ENCODE measurements around the gene DDX10. TPM values are rescaled to one million over a fixed set of nuclear protein-coding genes. Genes with fewer than 3 reads are reported as not detected.
"Not testable (repeated sequence)": the region's sequence is repeated elsewhere in the genome, so short reads cannot be mapped to it uniquely, and the experiment has no call there.

Gene DDX10
- total RNA-seq, 2 donors from 2014 or later = 25.0 to 45.3 TPM

DNA sequence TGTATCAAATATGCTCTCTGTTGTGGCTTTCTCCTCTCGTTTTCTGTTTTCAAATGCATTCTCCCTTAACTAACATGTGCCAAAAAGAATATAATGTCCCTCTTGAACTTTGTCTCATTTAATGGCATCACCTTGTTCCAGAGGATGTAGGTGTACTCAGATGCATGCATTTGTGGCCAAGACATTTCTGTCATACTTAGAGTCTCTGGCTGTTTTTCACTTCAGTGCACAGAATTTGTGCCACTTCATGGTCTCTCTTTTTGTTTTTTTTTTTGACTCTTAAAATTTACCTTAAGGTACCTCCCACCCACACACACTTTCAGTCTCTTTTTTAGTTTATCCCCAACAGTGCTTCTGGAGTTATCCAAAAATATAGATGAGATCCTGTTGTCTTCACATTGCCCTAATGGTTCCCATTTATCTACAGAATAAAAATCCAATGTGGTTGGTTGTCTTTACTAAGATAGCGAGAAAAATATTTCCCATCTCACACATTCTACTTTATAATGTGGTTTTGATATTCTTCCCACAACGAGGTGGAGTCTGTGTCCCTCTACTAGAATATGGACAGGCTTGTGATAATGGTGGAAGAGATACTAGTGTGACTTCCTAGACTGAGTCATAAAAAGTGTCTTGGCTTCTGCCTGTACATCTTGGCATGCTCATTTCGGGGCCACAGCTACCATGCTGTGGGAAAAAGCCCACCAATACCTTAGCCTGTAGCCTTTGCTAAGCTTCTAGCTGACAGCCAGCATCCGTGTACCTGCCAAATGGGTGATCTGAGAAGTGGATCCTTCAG, 125.8 kb downstream of the DDX10 start:
- H3K4me3 Mint-ChIP-seq = no peak overlapping the region
- H3K36me3 Mint-ChIP-seq (ENCODE audit: low read depth) = no peaks in the 10 kb centered on the region
- no peaks in the 10 kb centered on the region for H3K27me3 Mint-ChIP-seq
- H3K9me3 Mint-ChIP-seq = no peaks in the 10 kb centered on the region
- peak overlapping the region; percentile 28 for H3K27ac Mint-ChIP-seq
- peaks cover 18% of the 10 kb centered on the region for H3K4me1 Mint-ChIP-seq
- ATAC-seq (replicated peaks) = peak; percentile 71

DNA sequence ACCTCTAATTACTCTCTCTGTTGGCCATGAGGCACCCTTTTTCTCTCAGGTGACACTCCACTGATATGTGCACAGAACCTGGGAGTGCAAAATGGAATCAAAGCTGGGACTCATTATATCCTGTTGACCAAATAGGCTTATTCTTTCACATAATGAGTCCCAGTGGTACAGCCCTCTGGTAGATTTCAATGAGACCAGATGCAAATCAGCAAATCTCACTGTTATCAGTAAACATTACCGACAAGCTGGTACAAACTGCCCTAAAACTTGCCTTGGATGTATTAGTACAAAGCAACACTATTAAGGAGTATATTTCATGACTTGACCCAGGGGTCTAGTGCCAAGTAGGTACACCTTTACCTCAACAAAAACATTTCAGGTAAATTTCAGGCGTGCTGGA, 128.3 kb downstream of the DDX10 start:
- ATAC-seq (replicated peaks) = no peak
- Mint-ChIP-seq H3K27ac (no peak overlapping the region), H3K36me3 (ENCODE audit: low read depth) (peaks cover 3% of the 10 kb centered on the region), H3K27me3 (no peaks in the 10 kb centered on the region), H3K4me1 (peaks cover 20% of the 10 kb centered on the region), H3K9me3 (peaks cover 3% of the 10 kb centered on the region), H3K4me3 (no peak overlapping the region)

DNA sequence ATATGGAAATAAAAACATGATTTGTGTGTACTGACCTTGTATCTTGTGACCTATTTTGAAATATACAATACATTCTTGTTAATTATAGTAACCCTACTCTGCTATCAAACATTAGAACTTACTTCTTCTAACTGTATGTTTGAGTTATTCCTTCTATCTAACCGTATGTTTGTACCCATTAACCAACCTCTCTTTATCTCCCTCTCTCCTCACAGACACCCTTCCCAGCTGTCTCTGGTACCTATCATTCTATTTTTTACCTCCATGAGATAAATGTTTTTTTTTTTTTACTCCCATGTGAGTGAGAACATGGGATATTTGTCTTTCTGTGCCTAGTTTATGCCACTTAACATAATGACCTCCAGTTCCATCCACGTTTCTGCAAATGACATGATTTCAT, 128.7 kb downstream of the DDX10 start:
- peaks cover 3% of the 10 kb centered on the region for H3K9me3 Mint-ChIP-seq
- no peaks in the 10 kb centered on the region for H3K27me3 Mint-ChIP-seq
- no peak overlapping the region for H3K27ac Mint-ChIP-seq
- H3K4me1 Mint-ChIP-seq = peaks cover 21% of the 10 kb centered on the region
- no peak for ATAC-seq (replicated peaks)
- H3K4me3 Mint-ChIP-seq = no peak overlapping the region
- peaks cover 4% of the 10 kb centered on the region for H3K36me3 Mint-ChIP-seq (ENCODE audit: low read depth)

DNA sequence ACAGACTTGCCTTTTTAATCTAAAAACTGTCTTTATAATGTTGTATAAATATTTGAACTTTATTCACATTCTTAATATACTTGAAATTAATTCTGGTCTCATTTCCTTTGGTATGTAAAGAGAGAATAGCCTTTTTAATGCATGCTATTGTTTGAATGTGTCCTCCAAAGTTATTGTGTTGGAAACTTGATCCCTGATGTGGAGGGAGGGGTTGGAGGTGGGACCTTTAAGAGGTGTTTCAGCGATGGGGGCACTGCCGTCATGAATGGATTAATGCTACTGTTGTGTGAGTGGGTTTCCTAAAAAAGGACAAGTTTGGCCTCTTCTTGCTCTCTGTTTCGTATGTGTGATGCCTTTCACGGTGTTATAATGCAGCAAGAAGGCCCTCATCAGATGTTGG, 131.7 kb downstream of the DDX10 start:
- no peak overlapping the region for H3K27ac Mint-ChIP-seq
- peaks cover 14% of the 10 kb centered on the region for H3K4me1 Mint-ChIP-seq
- no peaks in the 10 kb centered on the region for H3K27me3 Mint-ChIP-seq
- peaks cover 4% of the 10 kb centered on the region for H3K36me3 Mint-ChIP-seq (ENCODE audit: low read depth)
- H3K4me3 Mint-ChIP-seq = no peak overlapping the region
- peaks cover 3% of the 10 kb centered on the region for H3K9me3 Mint-ChIP-seq
- no peak for ATAC-seq (replicated peaks)

DNA sequence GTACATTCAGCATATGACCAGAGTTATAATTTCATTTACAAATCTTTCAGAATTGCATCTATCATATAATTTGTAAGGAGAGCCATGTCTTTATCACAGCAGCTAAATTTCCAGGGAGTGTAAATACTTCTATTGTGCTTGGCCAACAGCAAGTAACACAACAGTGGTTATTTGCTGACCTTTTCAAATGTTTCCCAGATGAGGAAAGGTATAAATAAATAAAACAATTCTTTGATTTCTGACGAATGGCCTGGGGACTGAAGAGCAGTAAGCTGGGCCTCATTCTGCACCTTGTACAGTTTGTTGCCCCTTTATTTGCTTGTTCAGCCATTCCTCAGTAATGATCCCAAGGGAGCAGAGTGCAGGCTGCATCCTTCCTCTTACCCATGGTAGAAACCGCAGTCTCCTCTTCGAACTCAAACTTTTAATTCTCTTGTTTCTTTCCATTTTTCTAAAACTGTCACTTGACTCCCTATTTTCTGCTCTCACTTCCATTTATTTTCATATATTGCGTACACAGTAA, 132.8 kb downstream of the DDX10 start:
- H3K27me3 Mint-ChIP-seq = no peaks in the 10 kb centered on the region
- no peak overlapping the region for H3K4me3 Mint-ChIP-seq
- no peak overlapping the region for H3K27ac Mint-ChIP-seq
- peaks cover 3% of the 10 kb centered on the region for H3K9me3 Mint-ChIP-seq
- peaks cover 14% of the 10 kb centered on the region for H3K4me1 Mint-ChIP-seq
- no peak for ATAC-seq (replicated peaks)
- H3K36me3 Mint-ChIP-seq (ENCODE audit: low read depth) = peaks cover 4% of the 10 kb centered on the region

DNA sequence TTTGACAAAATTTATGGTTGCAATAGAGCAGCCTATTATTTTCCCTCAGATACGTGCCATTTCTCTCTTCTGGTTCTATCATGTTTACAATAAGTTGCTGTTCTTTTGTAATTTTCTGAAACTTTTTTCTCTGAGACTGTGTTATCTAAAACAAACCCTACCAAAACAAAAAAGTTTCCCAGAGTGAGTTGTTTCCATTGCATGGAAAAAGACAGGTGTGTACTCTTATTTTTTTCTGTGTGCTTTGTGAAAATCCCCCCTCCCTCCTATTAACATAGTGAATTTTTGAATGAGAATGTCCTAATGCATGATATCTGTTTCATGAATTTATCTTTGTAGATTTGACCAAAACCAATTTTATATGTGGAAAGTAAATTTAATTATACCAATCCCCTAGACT, 137.6 kb downstream of the DDX10 start:
- ATAC-seq (replicated peaks) = no peak
- H3K36me3 Mint-ChIP-seq (ENCODE audit: low read depth) = peaks cover 11% of the 10 kb centered on the region
- peaks cover 9% of the 10 kb centered on the region for H3K4me1 Mint-ChIP-seq
- no peak overlapping the region for H3K27ac Mint-ChIP-seq
- no peak overlapping the region for H3K4me3 Mint-ChIP-seq
- no peaks in the 10 kb centered on the region for H3K27me3 Mint-ChIP-seq
- H3K9me3 Mint-ChIP-seq = no peaks in the 10 kb centered on the region

DNA sequence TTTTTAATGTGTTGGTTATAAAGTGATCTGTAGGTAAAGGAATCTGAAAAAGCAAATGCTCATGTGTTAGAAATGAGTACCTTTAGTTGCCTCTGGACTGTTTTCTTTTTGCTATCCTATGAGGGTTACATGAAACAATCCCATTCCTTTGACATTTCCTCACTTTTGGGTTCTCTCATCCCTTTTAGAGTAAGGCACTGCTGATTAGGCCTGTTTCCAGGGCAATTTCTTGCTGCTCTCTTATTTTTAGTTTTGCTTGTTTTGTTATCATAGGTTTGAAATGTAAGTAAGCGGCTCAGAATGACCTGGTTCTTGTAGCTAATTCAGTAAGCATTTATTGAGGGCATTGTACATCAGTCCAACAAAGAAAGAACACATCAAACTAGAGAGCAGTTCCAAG, 138.9 kb downstream of the DDX10 start:
- no peaks in the 10 kb centered on the region for H3K9me3 Mint-ChIP-seq
- peaks cover 7% of the 10 kb centered on the region for H3K36me3 Mint-ChIP-seq (ENCODE audit: low read depth)
- H3K4me3 Mint-ChIP-seq = no peak overlapping the region
- H3K27ac Mint-ChIP-seq = no peak overlapping the region
- peaks cover 5% of the 10 kb centered on the region for H3K4me1 Mint-ChIP-seq
- no peak for ATAC-seq (replicated peaks)
- H3K27me3 Mint-ChIP-seq = no peaks in the 10 kb centered on the region

DNA sequence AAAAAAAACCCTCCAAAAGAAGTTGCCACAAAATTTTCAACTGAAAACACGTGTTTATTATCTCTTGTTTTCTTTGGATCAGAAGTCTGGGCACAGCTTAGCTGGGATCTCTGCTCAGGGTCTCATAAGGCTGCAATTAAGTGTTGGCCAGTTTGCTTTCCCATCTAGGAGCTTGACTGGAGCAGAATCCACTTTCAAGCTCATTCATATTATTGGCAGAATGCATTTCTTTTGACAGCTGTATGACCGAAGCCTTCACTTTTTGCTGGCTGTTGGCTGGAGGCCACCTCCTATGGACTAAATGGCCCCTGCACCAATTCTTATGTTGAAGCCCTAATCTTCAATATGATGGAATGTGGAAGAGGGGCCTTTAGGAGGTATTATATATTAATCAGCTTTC, 139.6 kb downstream of the DDX10 start:
- ATAC-seq (replicated peaks) = no peak
- no peak overlapping the region for H3K27ac Mint-ChIP-seq
- H3K4me1 Mint-ChIP-seq = peaks cover 7% of the 10 kb centered on the region
- no peak overlapping the region for H3K4me3 Mint-ChIP-seq
- H3K36me3 Mint-ChIP-seq (ENCODE audit: low read depth) = peaks cover 12% of the 10 kb centered on the region
- peaks cover 3% of the 10 kb centered on the region for H3K9me3 Mint-ChIP-seq
- H3K27me3 Mint-ChIP-seq = no peaks in the 10 kb centered on the region

DNA sequence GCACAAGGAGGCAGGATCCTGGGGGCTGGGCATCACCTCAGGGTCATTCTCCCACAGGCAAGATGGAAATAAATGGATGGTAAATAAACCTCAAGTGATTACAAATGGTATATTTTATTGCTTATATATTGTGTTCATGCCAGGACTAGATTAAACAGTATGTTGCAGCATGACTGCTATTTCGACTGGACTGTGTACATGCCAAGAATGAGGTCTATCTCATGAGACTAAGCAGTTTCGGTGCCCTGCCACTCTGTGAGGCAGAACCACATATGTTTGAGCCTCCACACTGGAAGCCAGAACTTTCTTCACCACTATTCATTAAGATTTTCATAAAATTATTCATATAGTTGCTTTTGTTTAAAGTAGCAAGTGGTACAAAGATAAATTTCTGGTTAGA, 140.2 kb downstream of the DDX10 start:
- Mint-ChIP-seq H3K9me3 (peaks cover 3% of the 10 kb centered on the region), H3K27me3 (no peaks in the 10 kb centered on the region), H3K27ac (no peak overlapping the region), H3K4me1 (peaks cover 5% of the 10 kb centered on the region), H3K4me3 (no peak overlapping the region), H3K36me3 (ENCODE audit: low read depth) (peaks cover 12% of the 10 kb centered on the region)
- ATAC-seq (replicated peaks) = no peak

DNA sequence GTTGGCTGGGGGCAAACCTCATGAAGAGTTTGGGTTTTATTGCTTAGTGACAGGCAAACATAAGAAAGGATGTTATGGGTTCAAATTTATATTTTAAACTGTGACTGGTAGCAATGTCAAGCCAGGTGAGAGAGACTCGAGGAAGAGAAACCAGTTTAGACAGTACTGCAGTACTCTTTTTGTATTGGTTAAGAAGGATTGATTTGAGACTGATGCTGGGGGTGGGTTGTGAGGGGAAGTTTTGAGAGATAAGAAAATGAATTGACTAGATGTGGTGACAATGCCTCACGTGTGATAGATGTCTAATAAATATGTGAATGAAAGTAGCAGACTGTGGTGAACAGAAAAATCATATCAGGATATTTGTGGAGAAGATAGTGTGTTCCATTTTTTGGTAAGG, 142.4 kb downstream of the DDX10 start:
- H3K27me3 Mint-ChIP-seq = no peaks in the 10 kb centered on the region

DNA sequence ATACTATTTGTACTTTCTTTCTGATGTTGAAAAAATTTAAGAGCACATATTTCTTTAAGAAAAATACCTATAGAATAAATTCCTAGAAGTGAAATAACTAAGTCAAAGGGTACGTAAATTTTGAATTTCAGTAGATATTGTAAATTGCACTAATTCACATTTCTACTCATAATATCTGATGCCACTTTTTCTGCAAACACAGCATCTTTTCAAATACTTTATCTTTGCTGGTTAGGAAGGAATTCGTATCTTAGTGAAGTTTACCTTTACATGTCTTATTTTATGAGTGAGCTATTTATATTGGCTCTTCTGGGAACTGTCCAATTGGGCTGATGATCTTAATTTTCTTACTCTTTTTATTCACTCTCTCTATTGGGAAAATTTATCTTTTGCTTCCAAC, 148.2 kb downstream of the DDX10 start:
- Mint-ChIP-seq H3K36me3 (ENCODE audit: low read depth) (peaks cover 5% of the 10 kb centered on the region), H3K9me3 (peaks cover 3% of the 10 kb centered on the region), H3K27ac (no peak overlapping the region), H3K27me3 (no peaks in the 10 kb centered on the region), H3K4me3 (no peak overlapping the region), H3K4me1 (peaks cover 5% of the 10 kb centered on the region)
- no peak for ATAC-seq (replicated peaks)

More for the DNA sequence above, 142.4 kb downstream of the DDX10 start:
- H3K9me3 Mint-ChIP-seq = peaks cover 3% of the 10 kb centered on the region
- H3K4me1 Mint-ChIP-seq = peaks cover 5% of the 10 kb centered on the region
- H3K27ac Mint-ChIP-seq = no peak overlapping the region
- peaks cover 12% of the 10 kb centered on the region for H3K36me3 Mint-ChIP-seq (ENCODE audit: low read depth)
- H3K4me3 Mint-ChIP-seq = no peak overlapping the region
- peak; percentile 34 for ATAC-seq (replicated peaks)

DNA sequence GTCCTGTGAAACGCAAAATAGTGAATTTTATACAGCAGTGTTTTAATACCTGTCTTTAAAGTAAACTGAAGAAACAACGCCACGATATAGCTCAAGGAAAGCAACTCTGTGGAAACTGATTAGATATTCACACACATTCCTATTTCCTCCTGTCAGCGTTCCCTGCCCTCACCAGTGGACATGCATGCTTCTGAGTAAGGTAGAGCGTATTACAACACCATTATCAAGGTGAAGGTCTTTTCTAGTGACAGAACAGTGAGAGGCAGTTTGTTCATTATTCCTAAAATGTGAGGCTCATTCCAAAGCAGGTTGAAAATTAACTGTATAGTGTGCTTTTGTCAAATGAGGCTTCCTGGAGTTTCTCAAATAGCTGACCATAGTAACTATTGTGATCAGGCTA, 153.1 kb downstream of the DDX10 start:
- no peak for ATAC-seq (replicated peaks)
- H3K36me3 Mint-ChIP-seq (ENCODE audit: low read depth) = no peaks in the 10 kb centered on the region

DNA sequence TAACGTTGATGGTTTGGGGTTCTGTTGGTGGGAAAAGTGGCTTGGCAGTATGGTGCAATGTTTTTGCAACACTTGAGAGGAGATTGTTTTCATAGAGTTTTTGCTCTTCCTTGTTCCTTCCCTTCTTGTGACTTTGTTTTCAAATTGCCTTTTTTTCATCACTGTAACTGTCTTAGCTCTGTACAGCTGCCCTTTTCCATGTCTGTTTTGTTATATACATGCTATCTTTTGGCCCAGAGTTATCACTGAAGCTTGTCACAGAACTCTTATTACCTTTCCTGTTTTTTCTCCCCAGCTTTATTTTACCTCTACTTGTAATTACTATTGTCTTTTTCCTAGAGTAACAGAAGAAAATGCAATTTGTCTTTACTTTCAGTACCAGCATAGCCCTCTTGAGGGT, 154.1 kb downstream of the DDX10 start:
- no peaks in the 10 kb centered on the region for H3K27me3 Mint-ChIP-seq
- H3K4me3 Mint-ChIP-seq = no peak overlapping the region
- H3K4me1 Mint-ChIP-seq = no peaks in the 10 kb centered on the region
- ATAC-seq (replicated peaks) = no peak
- H3K27ac Mint-ChIP-seq = no peak overlapping the region
- no peaks in the 10 kb centered on the region for H3K9me3 Mint-ChIP-seq
- no peaks in the 10 kb centered on the region for H3K36me3 Mint-ChIP-seq (ENCODE audit: low read depth)

More for the DNA sequence above, 153.1 kb downstream of the DDX10 start:
- no peaks in the 10 kb centered on the region for H3K9me3 Mint-ChIP-seq
- no peaks in the 10 kb centered on the region for H3K27me3 Mint-ChIP-seq
- H3K4me3 Mint-ChIP-seq = no peak overlapping the region
- H3K27ac Mint-ChIP-seq = no peak overlapping the region
- no peaks in the 10 kb centered on the region for H3K4me1 Mint-ChIP-seq

DNA sequence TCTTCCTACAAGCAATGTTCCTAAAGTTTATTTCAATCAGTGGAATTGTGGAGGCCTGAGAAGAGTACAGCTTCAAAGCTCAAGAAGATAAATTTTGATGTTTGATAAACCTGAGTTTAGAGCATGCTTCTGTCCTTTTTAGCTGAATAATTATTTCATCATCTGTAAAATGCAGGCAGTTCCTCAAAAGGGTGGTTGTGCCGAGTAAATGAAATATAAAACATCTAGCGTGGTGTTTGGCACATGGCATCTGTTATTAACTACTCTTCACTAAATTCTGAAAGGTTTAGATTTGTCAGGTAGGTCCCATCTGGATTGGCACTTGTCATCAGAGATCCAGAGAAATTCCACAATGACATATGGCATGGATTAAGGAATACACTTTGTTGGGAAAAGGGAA, 155.1 kb downstream of the DDX10 start:
- H3K27ac Mint-ChIP-seq = no peak overlapping the region
- ATAC-seq (replicated peaks) = no peak
- H3K4me1 Mint-ChIP-seq = no peaks in the 10 kb centered on the region
- no peaks in the 10 kb centered on the region for H3K27me3 Mint-ChIP-seq
- H3K9me3 Mint-ChIP-seq = no peaks in the 10 kb centered on the region
- H3K4me3 Mint-ChIP-seq = no peak overlapping the region
- H3K36me3 Mint-ChIP-seq (ENCODE audit: low read depth) = no peaks in the 10 kb centered on the region

DNA sequence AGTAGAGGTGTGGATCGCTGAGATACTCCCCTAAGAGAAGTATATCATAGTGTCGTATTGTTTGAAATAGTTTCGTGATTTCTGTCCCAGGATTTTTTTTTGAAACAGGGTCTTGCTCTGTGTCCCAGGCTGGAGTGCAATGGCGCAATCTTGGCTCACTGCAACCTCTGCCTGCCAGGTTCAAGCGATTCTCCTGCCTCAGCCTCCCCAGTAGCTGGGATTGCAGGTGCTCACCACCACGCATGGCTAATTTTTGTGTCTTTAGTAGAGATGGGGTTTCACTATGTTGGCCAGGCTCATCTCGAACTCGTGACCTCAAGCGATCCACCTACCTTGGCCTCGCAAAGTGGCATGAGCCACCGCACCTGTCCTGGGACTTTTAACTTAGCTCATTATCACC, 159.1 kb downstream of the DDX10 start:
- not testable (repeated sequence) for ATAC-seq (replicated peaks); H3K36me3 Mint-ChIP-seq (ENCODE audit: low read depth); H3K4me3 Mint-ChIP-seq; H3K27ac Mint-ChIP-seq; H3K9me3 Mint-ChIP-seq; H3K27me3 Mint-ChIP-seq; H3K4me1 Mint-ChIP-seq
